HG03520 (cell line): ENCODE results near the gene VTI1A.
"Not testable (repeated sequence)": the region's sequence is repeated elsewhere in the genome, so short reads cannot be mapped to it uniquely, and the experiment has no call there.

Experiments
- ATAC-seq: cut with Tn5 transposase; IDR thresholded peaks from one replicate; pipeline ENCODE4 v1.9.1; 2021; ENCODE audit warnings: mild to moderate bottlenecking, moderate library complexity; ENCODE audit not compliant: unreplicated experiment

VTI1A gene

DNA sequence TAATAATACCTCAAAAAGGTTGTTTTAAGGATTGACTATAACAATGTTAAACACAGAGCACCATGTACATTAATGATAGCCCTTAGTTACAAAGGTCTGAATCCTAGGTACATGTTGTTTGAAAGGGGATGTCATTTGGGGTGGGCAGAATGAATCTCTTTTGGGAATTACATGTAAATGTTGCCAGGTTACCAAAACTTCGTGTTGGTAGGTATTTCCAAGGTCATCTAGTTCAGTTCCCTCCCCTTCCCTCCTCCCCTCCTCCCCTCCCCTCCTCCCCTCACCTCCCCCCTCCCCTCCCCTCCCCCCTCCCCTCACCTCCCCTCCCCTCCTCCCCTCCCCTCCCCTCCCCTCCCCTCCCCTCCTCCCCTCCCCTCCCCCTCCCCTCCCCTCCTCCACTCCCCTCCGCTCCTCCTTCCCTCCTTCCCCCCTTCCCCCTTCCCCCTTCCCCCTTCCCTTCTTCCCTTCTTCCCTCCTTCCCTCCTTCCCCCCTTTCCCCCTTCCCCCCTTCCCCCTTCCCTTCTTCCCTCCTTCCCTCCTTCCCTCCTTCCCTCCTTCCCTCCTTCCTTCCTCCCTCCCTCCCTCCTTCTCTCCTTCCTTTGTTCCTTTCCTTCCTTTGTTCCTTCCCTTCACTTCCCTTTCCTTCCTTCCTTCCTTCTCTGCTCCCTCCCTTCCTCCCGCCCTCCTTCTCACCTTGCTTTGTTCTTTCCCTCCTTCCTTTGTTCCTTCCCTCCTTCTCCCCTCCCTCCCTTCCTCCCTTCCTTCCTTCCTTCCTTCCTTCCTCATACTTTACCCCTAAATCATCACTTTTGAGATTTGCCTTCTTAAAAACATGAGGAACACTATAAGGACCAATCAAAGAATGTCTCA, 8.1 kb downstream of the VTI1A start:
- ATAC-seq, result no peak

DNA sequence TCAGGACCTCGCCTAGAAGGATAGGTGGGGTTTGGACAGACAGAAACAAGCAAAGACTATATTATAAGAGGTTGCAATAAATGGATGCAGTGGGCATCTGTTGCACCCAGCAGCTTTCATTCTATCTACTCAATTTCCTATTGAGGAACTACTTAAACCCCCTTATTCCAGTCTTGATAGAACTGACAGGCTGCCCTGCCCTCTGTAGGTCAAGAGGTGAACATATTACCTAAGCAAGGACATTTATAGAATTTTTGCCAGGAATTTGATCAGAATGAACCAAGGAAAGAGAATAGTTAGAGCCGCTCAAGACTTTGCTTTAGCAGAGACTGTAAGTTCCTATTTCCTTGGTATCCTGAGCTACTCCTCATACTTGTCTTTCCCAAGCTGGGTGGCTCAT, 9.5 kb downstream of the VTI1A start:
- no peak for ATAC-seq

- ATAC-seq, result no peak
These were observed 13.4 kb downstream of the VTI1A start for GRCh38 chr10:112460366-112460765.

DNA sequence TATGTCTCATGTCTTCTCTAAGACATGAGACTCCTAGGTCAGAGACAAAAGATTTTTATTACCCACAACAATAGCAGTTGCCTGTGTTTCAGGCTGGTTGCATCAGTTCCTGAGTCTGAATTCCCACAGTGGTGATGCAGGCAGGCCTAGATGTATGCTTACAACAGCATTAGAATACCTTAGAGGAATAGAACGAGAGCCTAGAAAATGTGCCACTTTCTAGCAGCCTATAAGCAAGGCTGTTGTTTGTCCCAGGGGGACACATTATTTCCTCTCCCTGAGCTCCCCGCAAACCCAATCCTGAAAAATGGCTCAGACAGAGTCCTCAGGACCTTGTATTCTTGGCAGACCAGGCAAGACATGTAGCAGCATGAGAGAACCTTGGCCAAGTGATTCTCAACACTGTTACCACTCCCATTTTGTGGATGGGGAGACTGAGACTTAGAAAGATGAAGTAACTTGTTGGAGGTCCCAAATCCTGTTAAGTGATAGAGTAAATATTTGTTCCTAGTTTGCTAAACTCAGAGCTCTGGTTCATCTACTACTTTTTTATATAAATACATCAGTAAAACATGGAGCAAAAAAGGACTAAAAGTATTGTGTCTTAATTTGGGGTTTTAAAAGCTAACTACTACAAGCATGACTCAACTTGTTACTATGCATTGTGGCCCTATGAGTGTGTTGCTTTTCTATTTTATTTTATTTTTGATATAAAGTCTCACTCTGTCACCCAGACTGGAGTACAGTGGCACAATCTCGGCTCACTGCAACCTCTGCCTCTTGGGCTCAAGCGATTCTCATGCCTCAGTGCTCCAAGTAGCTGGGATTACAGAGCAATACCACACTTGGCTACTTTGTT, 14.2 kb downstream of the VTI1A start:
- ATAC-seq, result no peak

- ATAC-seq, result not testable (repeated sequence)
These were observed 17.1 kb downstream of the VTI1A start for GRCh38 chr10:112464074-112464473.

DNA sequence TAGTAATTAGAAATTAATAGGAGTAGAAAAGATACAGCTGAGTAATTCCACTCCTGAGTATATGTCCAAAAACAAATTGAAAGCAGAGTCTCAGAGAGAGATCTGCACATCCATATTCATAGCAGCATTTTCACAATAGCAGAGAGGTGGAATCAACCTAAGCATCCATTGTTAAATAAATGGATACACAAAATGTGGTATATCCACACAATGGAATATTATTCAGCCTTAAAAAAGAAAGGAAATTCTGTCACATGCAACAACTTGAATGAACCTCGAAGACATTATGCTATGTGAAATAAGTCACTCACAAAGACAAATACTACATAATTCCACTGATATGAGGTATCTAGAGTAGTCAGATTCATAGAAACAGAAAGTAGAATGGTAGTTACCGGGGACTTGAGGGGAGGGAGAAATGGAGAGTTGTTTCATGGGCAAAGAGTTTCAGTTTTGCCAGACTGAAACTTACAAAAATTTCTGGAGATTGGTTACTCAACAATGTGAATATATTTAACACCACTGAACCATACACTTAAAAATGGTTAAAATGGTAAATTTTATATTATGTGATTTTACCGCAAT, 18.4 kb downstream of the VTI1A start:
- ATAC-seq, result no peak

- no peak for ATAC-seq
These were observed 19.8 kb downstream of the VTI1A start for GRCh38 chr10:112466802-112467201.

DNA sequence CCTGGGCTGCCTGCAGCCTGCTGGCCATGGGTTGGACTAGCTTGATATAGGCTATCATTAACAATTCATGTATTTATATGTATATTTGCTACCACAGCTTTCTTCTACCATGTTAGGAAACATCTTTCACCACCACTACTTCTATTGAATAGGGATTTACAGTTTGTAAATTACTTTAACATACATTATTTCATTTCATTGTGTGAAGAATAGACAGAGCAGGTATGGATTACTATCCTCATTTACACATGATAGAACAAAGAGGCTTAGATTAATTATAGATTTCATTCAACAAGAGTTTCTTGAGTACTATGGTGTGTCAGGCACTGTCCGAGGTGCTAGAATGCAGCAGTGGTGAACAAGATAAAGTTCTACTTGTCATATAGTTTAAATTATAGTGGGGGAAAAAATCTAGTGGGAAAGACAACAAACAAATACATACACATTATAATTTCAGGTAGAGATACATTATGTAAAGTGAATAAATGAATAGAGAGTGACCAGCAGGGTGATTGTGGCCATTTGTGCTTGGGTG, 20.6 kb downstream of the VTI1A start:
- ATAC-seq, result no peak

DNA sequence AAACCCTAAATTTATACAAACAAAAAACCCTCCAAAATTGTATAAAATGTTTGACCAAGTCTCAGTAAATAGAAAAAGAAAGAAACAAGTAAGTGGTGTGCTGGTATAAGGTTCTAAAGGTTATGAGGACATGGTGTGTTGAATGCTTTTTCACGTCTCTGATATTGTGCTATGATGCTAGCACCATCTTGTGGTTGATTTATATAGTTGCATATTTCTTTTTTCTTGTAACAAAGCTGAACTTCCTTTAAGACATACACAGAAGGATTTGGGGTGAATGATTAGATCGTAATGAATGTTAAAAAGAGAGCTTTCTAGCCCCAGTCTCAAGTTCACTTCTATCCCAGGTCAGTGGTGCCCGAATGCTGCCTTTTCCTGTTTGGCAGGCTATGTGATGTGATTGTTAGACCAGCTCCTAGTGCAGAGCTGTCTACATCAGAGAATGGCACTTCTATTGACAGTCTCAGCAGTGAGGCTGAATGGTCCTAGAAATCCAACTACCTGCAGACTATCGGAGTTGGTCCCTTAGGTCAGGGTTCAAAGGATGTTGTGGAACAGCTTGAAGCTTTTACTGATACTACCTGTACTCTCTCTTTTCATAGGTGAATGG, 25.0 kb downstream of the VTI1A start:
- ATAC-seq, result peak; percentile 70

DNA sequence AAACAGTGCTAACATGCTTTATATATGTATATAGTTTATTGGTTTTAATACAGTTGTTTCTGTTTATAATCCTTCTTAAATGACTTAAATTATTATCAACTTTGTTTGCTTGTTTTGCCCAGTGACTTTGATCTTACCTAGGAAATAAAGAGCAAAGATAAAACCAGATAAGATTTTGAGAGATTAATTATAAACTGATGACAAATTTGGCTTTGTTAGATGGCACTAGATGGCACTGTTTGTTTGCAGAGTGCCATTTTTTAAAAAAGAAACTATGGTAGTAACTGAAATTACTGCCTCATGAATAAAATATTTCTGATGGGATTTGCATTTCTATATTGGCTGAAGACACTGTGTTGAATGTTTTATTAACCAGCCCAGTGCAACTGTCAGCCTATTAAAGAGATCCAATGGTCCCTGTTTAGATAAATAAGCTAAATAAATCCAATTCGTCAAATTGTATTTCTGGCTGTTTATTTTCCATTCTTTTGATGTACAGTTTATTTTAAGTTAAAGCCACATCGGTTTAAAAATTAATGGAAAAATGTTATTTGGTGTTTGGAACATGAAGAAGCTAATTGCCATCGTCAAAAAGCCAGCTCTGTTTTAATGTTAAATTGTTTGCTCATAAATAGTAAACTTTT, 28.7 kb downstream of the VTI1A start:
- no peak for ATAC-seq

DNA sequence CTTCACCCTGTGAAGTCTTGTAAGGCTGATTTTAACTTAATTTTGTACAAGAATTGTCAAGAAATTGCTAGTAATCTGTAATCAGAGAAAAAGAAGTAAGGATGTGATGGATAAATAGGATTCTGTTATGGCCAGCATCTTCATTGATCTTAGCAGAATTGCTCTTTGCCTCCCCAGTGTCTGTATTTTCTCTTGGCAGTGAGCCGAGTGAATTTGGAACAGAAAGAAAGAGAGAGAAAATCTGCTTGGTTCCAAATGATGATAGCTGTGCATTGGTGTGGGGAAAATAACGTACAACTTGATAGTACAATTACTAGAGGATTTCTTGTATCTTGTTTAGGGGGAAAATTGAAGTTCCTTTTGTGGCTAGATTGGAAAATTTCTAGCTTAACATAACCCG, 34.6 kb downstream of the VTI1A start:
- ATAC-seq, result no peak

DNA sequence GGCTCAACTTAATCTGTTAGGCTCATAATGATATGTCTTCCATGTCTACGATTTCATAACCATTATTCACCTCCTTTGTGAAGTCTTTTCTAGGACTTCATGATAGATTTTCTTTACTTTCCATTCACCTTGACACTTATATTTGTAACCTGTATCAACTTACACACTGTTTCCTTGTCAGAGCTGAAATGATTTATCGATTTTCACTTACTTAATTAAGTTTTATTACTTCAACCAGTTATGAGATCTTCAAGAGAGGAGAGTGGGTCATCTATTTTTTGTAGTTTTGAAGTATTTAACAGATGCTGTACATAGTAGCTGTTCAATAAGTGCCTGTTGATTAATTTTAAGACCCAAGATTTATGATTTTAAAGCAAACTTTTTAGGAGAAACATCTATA, 37.4 kb downstream of the VTI1A start:
- ATAC-seq, result no peak

GRCh38 chr10:112487964-112488363, 40.9 kb downstream of the VTI1A start:
- ATAC-seq, result no peak

DNA sequence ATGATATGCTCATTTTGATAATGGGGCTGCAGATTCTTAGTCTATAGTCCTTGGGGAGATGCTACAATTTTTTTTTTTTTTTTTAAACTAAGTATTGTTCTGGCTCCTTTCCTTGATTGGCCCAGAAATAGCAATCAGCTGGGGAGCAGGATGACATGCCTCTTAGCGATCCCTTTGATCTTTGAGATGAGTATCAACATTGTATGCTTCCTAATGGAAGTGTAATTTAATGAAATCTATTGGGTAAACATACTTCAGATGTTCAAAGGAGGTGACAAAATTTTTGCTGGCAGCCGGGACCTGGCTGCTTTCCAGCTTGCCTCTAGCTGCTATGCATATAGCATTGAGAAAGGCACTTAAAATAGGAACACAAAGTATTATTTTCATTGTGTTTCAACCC, 43.5 kb downstream of the VTI1A start:
- ATAC-seq, result no peak

- ATAC-seq, result no peak
These were observed 44.1 kb downstream of the VTI1A start for GRCh38 chr10:112491144-112491543.

DNA sequence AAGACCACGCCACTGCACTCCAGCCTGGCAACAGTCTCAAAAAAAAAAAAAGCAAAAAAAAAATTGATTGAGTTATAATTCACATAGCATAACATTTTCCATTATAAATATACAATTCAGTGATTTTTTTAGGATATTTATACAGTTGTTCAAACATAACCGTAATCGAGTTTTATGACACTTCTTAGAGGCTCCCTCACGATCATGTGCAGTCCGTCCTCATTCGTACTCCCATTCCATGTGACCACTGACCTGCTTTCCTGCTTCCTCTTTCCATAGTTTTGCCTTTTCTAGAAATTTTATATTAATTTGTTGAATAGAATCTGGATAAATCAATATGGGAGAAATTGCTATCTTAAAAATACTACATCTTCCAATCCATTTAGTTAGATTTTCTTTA, 45.7 kb downstream of the VTI1A start:
- no peak for ATAC-seq

GRCh38 chr10:112497347-112497950, 50.4 kb downstream of the VTI1A start:
- ATAC-seq, result no peak

- no peak for ATAC-seq
These were observed 51.8 kb downstream of the VTI1A start for GRCh38 chr10:112498806-112499205.

- not testable (repeated sequence) for ATAC-seq
These were observed 53.0 kb downstream of the VTI1A start for GRCh38 chr10:112499985-112500384.

DNA sequence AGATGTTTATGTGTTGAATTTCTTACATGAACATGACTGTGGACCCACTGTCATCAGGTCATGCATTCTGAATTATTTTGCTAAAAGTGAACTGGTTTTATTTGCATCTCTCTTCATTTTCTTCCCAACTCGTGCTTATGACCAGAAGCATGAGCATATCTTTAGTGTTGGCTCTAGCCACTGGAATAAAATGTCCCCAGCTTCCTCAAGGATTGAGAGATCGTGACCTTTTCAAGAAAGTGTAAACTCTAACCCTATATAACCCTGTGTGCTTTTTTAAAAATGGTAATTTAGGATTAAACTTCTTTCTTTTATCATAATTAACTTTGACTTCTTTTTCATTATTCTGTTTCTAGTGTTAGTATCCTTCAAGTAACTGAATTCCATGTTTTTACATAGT, 55.5 kb downstream of the VTI1A start:
- ATAC-seq, result no peak
